PC-9 (cell line): ENCODE data around the gene HEBP1. TPM values are rescaled to one million over a fixed set of nuclear protein-coding genes. Genes with fewer than 3 reads are reported as not detected.

Experiments used
- BruUV-seq: library from RNA; stranded (reverse); fragments of 400-500 nt; replicated peaks from 2 replicates; lab custom pipeline; 2021; lab: Mats Ljungman, UMichigan
- CTCF ChIA-PET: fragments of 300-600 bp; sonication (Branson Sonifier 250); formaldehyde crosslinking; loops from one replicate; lab custom pipeline; 2022; ENCODE audit warnings: antibody characterized with exemption; lab: Charles Lee
- POLR2A ChIA-PET: fragments of 300-600 bp; sonication (Branson Sonifier 250); formaldehyde crosslinking; loops from one replicate; lab custom pipeline; 2022; ENCODE audit warnings: antibody characterized with exemption; ENCODE audit not compliant: unreplicated experiment; lab: Charles Lee
- DNase-seq, 2 experiments: peaks; one replicate each; pipeline versions ENCODE4 v3.0.0 to v3.0.0-alpha.2; 2015 to 2022; ENCODE audit warnings: mixed read lengths in 1 of 2
- H2AFZ ChIP-seq: fragments of 200-600 bp; sonication (generic); 2 replicates; pipeline ENCODE4 v1.8.1; 2017; ENCODE audit warnings: antibody characterized with exemption
- H3F3A ChIP-seq: fragments of 200-600 bp; sonication (generic); 2 replicates; pipeline ENCODE4 v1.8.1; 2017; ENCODE audit warnings: antibody characterized with exemption, mild to moderate bottlenecking, low read depth; ENCODE audit not compliant: insufficient read depth
- H3K27ac ChIP-seq: fragments of 200-600 bp; sonication (generic); 2 replicates; pipeline ENCODE4 v1.6.1; 2016; ENCODE audit warnings: mixed run types
- H3K27me3 ChIP-seq: fragments of 200-600 bp; sonication (generic); 2 replicates; pipeline ENCODE4 v1.6.1; 2016; ENCODE audit warnings: low read depth, mixed run types; ENCODE audit not compliant: insufficient read depth
- H3K36me3 ChIP-seq: fragments of 200-600 bp; sonication (generic); 2 replicates; pipeline ENCODE4 v1.6.1; 2016; ENCODE audit warnings: low read depth, mixed run types
- H3K4me1 ChIP-seq: fragments of 200-600 bp; sonication (generic); replicated peaks from 2 replicates; pipeline ENCODE4 v1.6.1; 2016; ENCODE audit warnings: mixed run types; ENCODE audit not compliant: insufficient read depth
- H3K4me2 ChIP-seq: fragments of 200-600 bp; sonication (generic); 2 replicates; pipeline ENCODE4 v1.6.1; 2017; ENCODE audit warnings: mixed run types
- H3K4me3 ChIP-seq: fragments of 200-600 bp; sonication (generic); 2 replicates; pipeline ENCODE4 v1.6.1; 2016; ENCODE audit warnings: mixed run types
- H3K79me2 ChIP-seq: fragments of 200-600 bp; sonication (generic); 2 replicates; pipeline ENCODE4 v1.6.1; 2017; ENCODE audit warnings: low read depth, mixed run types
- H3K9me2 ChIP-seq: fragments of 200-600 bp; sonication (generic); 2 replicates; pipeline ENCODE4 v1.8.1; 2017; ENCODE audit warnings: mild to moderate bottlenecking; ENCODE audit not compliant: insufficient read depth
- H3K9me3 ChIP-seq: fragments of 200-600 bp; sonication (generic); 2 replicates; pipeline ENCODE4 v1.8.1; 2016; ENCODE audit warnings: low read depth; ENCODE audit not compliant: insufficient read depth
- H4K20me1 ChIP-seq: fragments of 200-600 bp; sonication (generic); 2 replicates; pipeline ENCODE4 v1.8.1; 2017; ENCODE audit not compliant: insufficient read depth
- CTCF ChIP-seq: fragments of 200-600 bp; sonication (generic); conservative IDR thresholded peaks from 2 replicates; pipeline ENCODE4 v1.6.1; 2017; ENCODE audit warnings: mixed run types, antibody characterized with exemption, mild to moderate bottlenecking, moderate library complexity
- EZH2 ChIP-seq: fragments of 200-600 bp; sonication (generic); IDR thresholded peaks from 2 replicates; pipeline ENCODE4 v1.8.0; 2017; ENCODE audit warnings: antibody characterized with exemption, low read depth
- intact Hi-C: fragments of 100-400 bp; cut with micrococcal nuclease; formaldehyde crosslinking; loops from one replicate; pipeline ENCODE4 v1.10.0; 2022; ENCODE audit not compliant: unreplicated experiment
- total RNA-seq: library from RNA; stranded (reverse); gene quantifications from 2 replicates; pipeline ENCODE4 v1.2.3, GENCODE V29; 2021

HEBP1 gene
- total RNA-seq, 1 experiment from 2014 or later, result 148 TPM

- no peak for DNase-seq
- CTCF ChIA-PET, result interaction anchor here (0.5 kb wide), 1 partner anchor 624 kb away, joined by 5 read pairs; no protein-coding TSS in a partner anchor
- intact Hi-C loops, result no loop called here
- Histone ChIP-seq H2AFZ (no peak overlapping the region), H3K4me1 (no peaks in the 10 kb centered on the region), H3K4me2 (no peak overlapping the region), H3F3A (no peaks in the 10 kb centered on the region), H3K79me2 (no peaks in the 10 kb centered on the region), H4K20me1 (no peaks in the 10 kb centered on the region), H3K9me3 (no peaks in the 10 kb centered on the region), H3K9me2 (no peaks in the 10 kb centered on the region), H3K27me3 (no peaks in the 10 kb centered on the region), H3K36me3 (no peaks in the 10 kb centered on the region), H3K27ac (no peak overlapping the region), H3K4me3 (no peak overlapping the region)
- TF ChIP-seq EZH2 (no peak), CTCF (no peak)
- no TSS peak for BruUV-seq
- POLR2A ChIA-PET, result interaction anchor here (0.6 to 0.7 kb wide), 2 partner anchors 89 to 1192 kb away, joined by 3 to 6 read pairs; no protein-coding TSS in a partner anchor
Measured at GRCh38 chr12:12941450-12942350, 58.4 kb downstream of the HEBP1 start.

- no peak overlapping the region for H3K4me2 ChIP-seq
- no peaks in the 10 kb centered on the region for H3K27me3 ChIP-seq
- no peaks in the 10 kb centered on the region for H3K36me3 ChIP-seq
- ChIA-PET CTCF (no interaction called here), POLR2A (no interaction called here)
- no peaks in the 10 kb centered on the region for H3K79me2 ChIP-seq
- intact Hi-C loops, result no loop called here
- no peaks in the 10 kb centered on the region for H3K4me1 ChIP-seq
- no TSS peak for BruUV-seq
- no peak overlapping the region for H2AFZ ChIP-seq
- no peak overlapping the region for H3K27ac ChIP-seq
- H3K4me3 ChIP-seq, result no peak overlapping the region
- H3K9me2 ChIP-seq, result no peaks in the 10 kb centered on the region
- TF ChIP-seq EZH2 (no peak), CTCF (no peak)
- no peaks in the 10 kb centered on the region for H3F3A ChIP-seq
- no peaks in the 10 kb centered on the region for H4K20me1 ChIP-seq
- no peak for DNase-seq
- no peaks in the 10 kb centered on the region for H3K9me3 ChIP-seq
Measured at GRCh38 chr12:12939888-12940287, 60.2 kb downstream of the HEBP1 start.

- TF ChIP-seq CTCF, result no peak
- TF ChIP-seq EZH2, result no peak
- CTCF ChIA-PET, result interaction anchor here (0.6 kb wide), 1 partner anchor 28 kb away, joined by 3 read pairs; no protein-coding TSS in a partner anchor
- no peak for DNase-seq
- Histone ChIP-seq H3K4me3 (no peak overlapping the region), H3F3A (no peaks in the 10 kb centered on the region), H3K27me3 (no peaks in the 10 kb centered on the region), H4K20me1 (no peaks in the 10 kb centered on the region), H3K4me2 (no peak overlapping the region), H2AFZ (no peak overlapping the region), H3K9me3 (no peaks in the 10 kb centered on the region), H3K4me1 (no peaks in the 10 kb centered on the region), H3K9me2 (no peaks in the 10 kb centered on the region), H3K27ac (no peak overlapping the region), H3K36me3 (no peaks in the 10 kb centered on the region), H3K79me2 (no peaks in the 10 kb centered on the region)
- BruUV-seq, result no TSS peak
- intact Hi-C loops, result no loop called here
- POLR2A ChIA-PET, result no interaction called here
Measured at GRCh38 chr12:12938541-12938940, 61.5 kb downstream of the HEBP1 start.
